Measurements from ENCODE around the gene SURF2. TPM values are rescaled to one million over a fixed set of nuclear protein-coding genes. Genes with fewer than 3 reads are reported as not detected.

Gene SURF2
- total RNA-seq, 4 donors from 2014 or later = 3.7 to 21.4 (median 17.9) TPM

- H3K9me3 ChIP-seq = no peaks in the 10 kb centered on the region
- intact Hi-C loops (cut with DNase I; ENCODE audit: low total_unique reads) (no loop called here), in situ Hi-C loops (cut with MboI; ENCODE audit: low pct_ligation_motif_present in 1 of 4, low pct_unique_long_range_greater_than_20kb in 1 of 4, low sequenced_read_pairs in 3 of 4) (no loop called here)
- peaks cover 42% of the 10 kb centered on the region for H3K27me3 ChIP-seq
- H3K27ac ChIP-seq = no peak overlapping the region
- H3K36me3 ChIP-seq = no peaks in the 10 kb centered on the region
- 14% methylated on average over 8 of the region's 8 CpGs; no CpG with 5 or more reads in 1 of the 2 donors for WGBS, 2 donors (ENCODE audit: low coverage in 1 of 2)
- no peak for DNase-seq
- no peak for TF ChIP-seq EP300 (IDR thresholded peaks at IDR 0.05; ENCODE audit: low read depth)
- TF ChIP-seq POLR2A (IDR thresholded peaks at IDR 0.05) = no peak
- no peak for TF ChIP-seq CTCF (IDR thresholded peaks at IDR 0.05)
- no peak for TF ChIP-seq POLR2AphosphoS5 (IDR thresholded peaks at IDR 0.05)
- no peak overlapping the region for H3K4me3 ChIP-seq
- H3K4me1 ChIP-seq = no peaks in the 10 kb centered on the region
Observed at GRCh38 chr9:133394687-133395271, 38.4 kb downstream of the SURF2 start.

GRCh38 chr9:133396952-133397351 is 40.6 kb downstream of the SURF2 start:
- Histone ChIP-seq H3K4me3 (no peak overlapping the region), H3K27ac (no peak overlapping the region), H3K36me3 (no peaks in the 10 kb centered on the region), H3K4me1 (no peaks in the 10 kb centered on the region), H3K9me3 (no peaks in the 10 kb centered on the region), H3K27me3 (peaks cover 36% of the 10 kb centered on the region)
- in situ Hi-C loops (cut with MboI; ENCODE audit: low pct_ligation_motif_present in 1 of 4, low pct_unique_long_range_greater_than_20kb in 1 of 4, low sequenced_read_pairs in 3 of 4) = no loop called here
- no peak for DNase-seq
- intact Hi-C loops (cut with DNase I; ENCODE audit: low total_unique reads) = no loop called here
- 38% methylated on average over 14 of the region's 14 CpGs; no CpG with 5 or more reads in 1 of the 2 donors for WGBS, 2 donors (ENCODE audit: low coverage in 1 of 2)
- no peak for TF ChIP-seq EP300 (IDR thresholded peaks at IDR 0.05; ENCODE audit: low read depth)
- TF ChIP-seq CTCF (IDR thresholded peaks at IDR 0.05) = peak in 1 of 5 experiments; percentile 16
- no peak for TF ChIP-seq POLR2A (IDR thresholded peaks at IDR 0.05)

- TF ChIP-seq POLR2AphosphoS5 (IDR thresholded peaks at IDR 0.05) = no peak
- TF ChIP-seq CTCF (IDR thresholded peaks at IDR 0.05) = no peak
- TF ChIP-seq POLR2A (IDR thresholded peaks at IDR 0.05) = no peak
- no peak for TF ChIP-seq EP300 (IDR thresholded peaks at IDR 0.05; ENCODE audit: low read depth)
- DNase-seq = no peak
- H3K27ac ChIP-seq = no peak overlapping the region
- H3K4me1 ChIP-seq = no peaks in the 10 kb centered on the region
- WGBS, 2 donors (ENCODE audit: low coverage in 1 of 2) = 64 to 85% methylated on average over 4 to 6 of the region's 6 CpGs
- in situ Hi-C loops (cut with MboI; ENCODE audit: low pct_ligation_motif_present in 1 of 4, low pct_unique_long_range_greater_than_20kb in 1 of 4, low sequenced_read_pairs in 3 of 4) (no loop called here), intact Hi-C loops (cut with DNase I; ENCODE audit: low total_unique reads) (no loop called here)
- no peak overlapping the region for H3K4me3 ChIP-seq
- H3K9me3 ChIP-seq = no peaks in the 10 kb centered on the region
- H3K36me3 ChIP-seq = no peaks in the 10 kb centered on the region
- H3K27me3 ChIP-seq = peaks cover 36% of the 10 kb centered on the region
Observed at GRCh38 chr9:133397370-133397769, 41.0 kb downstream of the SURF2 start.

GRCh38 chr9:133397895-133398294 is 41.5 kb downstream of the SURF2 start:
- Histone ChIP-seq H3K27ac (no peak overlapping the region), H3K27me3 (peaks cover 36% of the 10 kb centered on the region), H3K9me3 (no peaks in the 10 kb centered on the region), H3K4me1 (no peaks in the 10 kb centered on the region), H3K4me3 (no peak overlapping the region), H3K36me3 (no peaks in the 10 kb centered on the region)
- intact Hi-C loops (cut with DNase I; ENCODE audit: low total_unique reads) (no loop called here), in situ Hi-C loops (cut with MboI; ENCODE audit: low pct_ligation_motif_present in 1 of 4, low pct_unique_long_range_greater_than_20kb in 1 of 4, low sequenced_read_pairs in 3 of 4) (no loop called here)
- DNase-seq = no peak
- TF ChIP-seq POLR2AphosphoS5 (IDR thresholded peaks at IDR 0.05) (no peak), CTCF (IDR thresholded peaks at IDR 0.05) (no peak), EP300 (IDR thresholded peaks at IDR 0.05; ENCODE audit: low read depth) (no peak), POLR2A (IDR thresholded peaks at IDR 0.05) (no peak)
- WGBS, 2 donors (ENCODE audit: low coverage in 1 of 2) = 54% methylated on average over 9 of the region's 9 CpGs; no CpG with 5 or more reads in 1 of the 2 donors
